Activated T-helper 17 cell treated with anti-CD3 and anti-CD28 coated beads, Interleukin-2, amount 50 U/mL, for 72 hours (primary cell): ENCODE measurements around the gene RNH1. TPM values are rescaled to one million over a fixed set of nuclear protein-coding genes. Genes with fewer than 3 reads are reported as not detected.

Experiments
- ATAC-seq: fragments of 150-1000 bp; cut with Tn5 transposase; replicated peaks from 2 replicates; pipeline ENCODE4 v1.10.0; 2021; ENCODE audit warnings: mild to moderate bottlenecking, moderate library complexity
- H3K27ac Mint-ChIP-seq: one replicate; pipeline ENCODE4 v1.8.0; 2022; ENCODE audit warnings: mixed read lengths
- H3K27me3 Mint-ChIP-seq: one replicate; pipeline ENCODE4 v1.8.0; 2022; ENCODE audit warnings: mixed read lengths
- H3K36me3 Mint-ChIP-seq: one replicate; pipeline ENCODE4 v1.8.0; 2022; ENCODE audit warnings: low read depth, mild to moderate bottlenecking, mixed read lengths
- H3K4me1 Mint-ChIP-seq: one replicate; pipeline ENCODE4 v1.8.0; 2022; ENCODE audit warnings: mixed read lengths
- H3K4me3 Mint-ChIP-seq: one replicate; pipeline ENCODE4 v1.8.0; 2022; ENCODE audit warnings: mild to moderate bottlenecking, mixed read lengths
- H3K9me3 Mint-ChIP-seq: one replicate; pipeline ENCODE4 v1.8.0; 2022; ENCODE audit warnings: mixed read lengths
- total RNA-seq, 2 donors: library from RNA; stranded (reverse); gene quantifications; one replicate each; pipeline ENCODE4 v1.2.3, GENCODE V29; 2022

The RNH1 gene
- total RNA-seq, 2 donors from 2014 or later, result 88.4 to 126 TPM

- Mint-ChIP-seq H3K9me3 (no peaks in the 10 kb centered on the region), H3K27me3 (no peaks in the 10 kb centered on the region), H3K4me1 (no peaks in the 10 kb centered on the region), H3K36me3 (peaks cover 14% of the 10 kb centered on the region), H3K4me3 (no peak overlapping the region), H3K27ac (no peak overlapping the region)
- ATAC-seq, result no peak
These were observed 26.0 kb upstream of the RNH1 start for GRCh38 chr11:532986-533585.

- Mint-ChIP-seq H3K4me3 (no peak overlapping the region), H3K36me3 (peaks cover 14% of the 10 kb centered on the region), H3K9me3 (no peaks in the 10 kb centered on the region), H3K4me1 (no peaks in the 10 kb centered on the region), H3K27ac (no peak overlapping the region), H3K27me3 (no peaks in the 10 kb centered on the region)
- no peak for ATAC-seq
These were observed 25.5 kb upstream of the RNH1 start for GRCh38 chr11:532527-532985.

- no peak overlapping the region for H3K4me3 Mint-ChIP-seq
These were observed 25.0 kb upstream of the RNH1 start for GRCh38 chr11:531919-532526.

GRCh38 chr11:530960-531831 lies 24.2 kb upstream of the RNH1 start:
- Mint-ChIP-seq H3K4me1 (no peaks in the 10 kb centered on the region), H3K27ac (no peak overlapping the region), H3K27me3 (no peaks in the 10 kb centered on the region), H3K4me3 (no peak overlapping the region), H3K36me3 (peaks cover 14% of the 10 kb centered on the region), H3K9me3 (no peaks in the 10 kb centered on the region)
- no peak for ATAC-seq

More at GRCh38 chr11:531919-532526, 25.0 kb upstream of the RNH1 start:
- H3K27me3 Mint-ChIP-seq, result no peaks in the 10 kb centered on the region
- peaks cover 14% of the 10 kb centered on the region for H3K36me3 Mint-ChIP-seq
- H3K4me1 Mint-ChIP-seq, result no peaks in the 10 kb centered on the region
- no peaks in the 10 kb centered on the region for H3K9me3 Mint-ChIP-seq
- H3K27ac Mint-ChIP-seq, result peak overlapping the region; percentile 48
- no peak for ATAC-seq

GRCh38 chr11:529728-530411 lies 22.8 kb upstream of the RNH1 start:
- Mint-ChIP-seq H3K36me3 (peaks cover 14% of the 10 kb centered on the region), H3K27me3 (no peaks in the 10 kb centered on the region), H3K4me3 (no peak overlapping the region), H3K4me1 (no peaks in the 10 kb centered on the region), H3K9me3 (no peaks in the 10 kb centered on the region), H3K27ac (no peak overlapping the region)
- ATAC-seq, result no peak

GRCh38 chr11:528815-529727 lies 22.0 kb upstream of the RNH1 start:
- no peak for ATAC-seq

GRCh38 chr11:528166-528814 lies 21.2 kb upstream of the RNH1 start:
- Mint-ChIP-seq H3K36me3 (peaks cover 9% of the 10 kb centered on the region), H3K4me3 (no peak overlapping the region), H3K4me1 (no peaks in the 10 kb centered on the region), H3K27ac (no peak overlapping the region), H3K9me3 (no peaks in the 10 kb centered on the region), H3K27me3 (no peaks in the 10 kb centered on the region)
- no peak for ATAC-seq

More at GRCh38 chr11:528815-529727, 22.0 kb upstream of the RNH1 start:
- Mint-ChIP-seq H3K4me1 (no peaks in the 10 kb centered on the region), H3K4me3 (no peak overlapping the region), H3K36me3 (peaks cover 14% of the 10 kb centered on the region), H3K27ac (no peak overlapping the region), H3K9me3 (no peaks in the 10 kb centered on the region), H3K27me3 (no peaks in the 10 kb centered on the region)

GRCh38 chr11:526192-526591 lies 19.1 kb upstream of the RNH1 start:
- Mint-ChIP-seq H3K27ac (no peak overlapping the region), H3K4me1 (no peaks in the 10 kb centered on the region), H3K9me3 (no peaks in the 10 kb centered on the region), H3K36me3 (no peaks in the 10 kb centered on the region), H3K4me3 (no peak overlapping the region), H3K27me3 (no peaks in the 10 kb centered on the region)
- no peak for ATAC-seq

GRCh38 chr11:521177-521688 lies 14.2 kb upstream of the RNH1 start:
- Mint-ChIP-seq H3K4me1 (peaks cover 4% of the 10 kb centered on the region), H3K27ac (no peak overlapping the region), H3K9me3 (peaks cover 4% of the 10 kb centered on the region), H3K27me3 (no peaks in the 10 kb centered on the region), H3K4me3 (no peak overlapping the region), H3K36me3 (no peaks in the 10 kb centered on the region)
- no peak for ATAC-seq

GRCh38 chr11:520428-521176 lies 13.6 kb upstream of the RNH1 start:
- peaks cover 4% of the 10 kb centered on the region for H3K4me1 Mint-ChIP-seq
- no peaks in the 10 kb centered on the region for H3K27me3 Mint-ChIP-seq
- ATAC-seq, result no peak
- no peak overlapping the region for H3K27ac Mint-ChIP-seq
- no peak overlapping the region for H3K4me3 Mint-ChIP-seq
- no peaks in the 10 kb centered on the region for H3K36me3 Mint-ChIP-seq
- peaks cover 4% of the 10 kb centered on the region for H3K9me3 Mint-ChIP-seq

- no peaks in the 10 kb centered on the region for H3K27me3 Mint-ChIP-seq
- H3K4me1 Mint-ChIP-seq, result peaks cover 4% of the 10 kb centered on the region
- H3K9me3 Mint-ChIP-seq, result peaks cover 4% of the 10 kb centered on the region
- peak; percentile 97 for ATAC-seq
- H3K36me3 Mint-ChIP-seq, result peaks cover 9% of the 10 kb centered on the region
- H3K4me3 Mint-ChIP-seq, result peak overlapping the region; percentile 82
- peak overlapping the region; percentile 72 for H3K27ac Mint-ChIP-seq
These were observed 11.6 kb upstream of the RNH1 start for GRCh38 chr11:518463-519202.
